GM19035 (cell line): ENCODE results near the gene PRSS37.
A peak's percentile ranks its signal among the peaks of the same experiment; 100 is the strongest.
"Not testable (repeated sequence)": the region's sequence is repeated elsewhere in the genome, so short reads cannot be mapped to it uniquely, and the experiment has no call there.

Experiments
- ATAC-seq: cut with Tn5 transposase; IDR thresholded peaks from one replicate; pipeline ENCODE4 v1.9.1; 2021; ENCODE audit not compliant: unreplicated experiment

Gene PRSS37

GRCh38 chr7:141841385-141841784 lies at the start of gene PRSS37:
Gene PRSS37 (minus strand): TSS chr7:141841485. CDS start chr7:141841049, 436 bp downstream.
- no peak for ATAC-seq

- ATAC-seq = no peak
Measured at GRCh38 chr7:141889321-141889720, 48.0 kb upstream of the PRSS37 start.

GRCh38 chr7:141884539-141885225 lies 43.4 kb upstream of the PRSS37 start:
- ATAC-seq = peak; percentile 74

- no peak for ATAC-seq
Measured at GRCh38 chr7:141880960-141881359, 39.7 kb upstream of the PRSS37 start.

GRCh38 chr7:141877365-141877764 lies 36.1 kb upstream of the PRSS37 start:
- no peak for ATAC-seq

- no peak for ATAC-seq
Measured at GRCh38 chr7:141876371-141876770, 35.1 kb upstream of the PRSS37 start.

- no peak for ATAC-seq
Measured at GRCh38 chr7:141875453-141875852, 34.2 kb upstream of the PRSS37 start.

- ATAC-seq = no peak
Measured at GRCh38 chr7:141874787-141875186, 33.5 kb upstream of the PRSS37 start.

- ATAC-seq = no peak
Measured at GRCh38 chr7:141872931-141873330, 31.6 kb upstream of the PRSS37 start.

GRCh38 chr7:141866974-141867373 lies 25.7 kb upstream of the PRSS37 start:
- no peak for ATAC-seq

GRCh38 chr7:141864765-141865447 lies 23.6 kb upstream of the PRSS37 start:
- no peak for ATAC-seq

GRCh38 chr7:141860207-141860606 lies 18.9 kb upstream of the PRSS37 start:
- no peak for ATAC-seq

GRCh38 chr7:141847996-141848395 lies 6.7 kb upstream of the PRSS37 start:
- no peak for ATAC-seq

GRCh38 chr7:141844256-141844655 lies 3.0 kb upstream of the PRSS37 start:
- ATAC-seq = no peak

GRCh38 chr7:141842904-141843303 lies 1.6 kb upstream of the PRSS37 start:
- no peak for ATAC-seq

GRCh38 chr7:141840708-141841107 lies 577 bp downstream of the PRSS37 start:
- no peak for ATAC-seq

- no peak for ATAC-seq
Measured at GRCh38 chr7:141839256-141839655, 2.0 kb downstream of the PRSS37 start.

GRCh38 chr7:141838581-141838980 lies 2.7 kb downstream of the PRSS37 start:
- no peak for ATAC-seq

- ATAC-seq = no peak
Measured at GRCh38 chr7:141837683-141838082, 3.6 kb downstream of the PRSS37 start.

- ATAC-seq = not testable (repeated sequence)
Measured at GRCh38 chr7:141822432-141822831, 18.9 kb downstream of the PRSS37 start.

- no peak for ATAC-seq
Measured at GRCh38 chr7:141820067-141820466, 21.2 kb downstream of the PRSS37 start.

GRCh38 chr7:141792526-141792925 lies 48.8 kb downstream of the PRSS37 start:
- ATAC-seq = no peak

- no peak for ATAC-seq
Measured at GRCh38 chr7:141789917-141790316, 51.4 kb downstream of the PRSS37 start, which contains the start of gene TAS2R5. Gene TAS2R5 (plus strand): TSS chr7:141790217. CDS start chr7:141790362, 145 bp downstream.
